Colon (tissue), 2 donors: ENCODE results near the gene CRYBB1.

ENCODE experiments used
- FAIRE-seq: peaks from 2 replicates; lab custom pipeline; 2012; peaks lifted over from hg19 to GRCh38; lab: Jason Lieb, UNC
- donor health status: control.
- donor health status: control.

Gene CRYBB1

GRCh38 chr22:26604368-26604767 is 13.5 kb downstream of the CRYBB1 start:
- FAIRE-seq: no peak

DNA sequence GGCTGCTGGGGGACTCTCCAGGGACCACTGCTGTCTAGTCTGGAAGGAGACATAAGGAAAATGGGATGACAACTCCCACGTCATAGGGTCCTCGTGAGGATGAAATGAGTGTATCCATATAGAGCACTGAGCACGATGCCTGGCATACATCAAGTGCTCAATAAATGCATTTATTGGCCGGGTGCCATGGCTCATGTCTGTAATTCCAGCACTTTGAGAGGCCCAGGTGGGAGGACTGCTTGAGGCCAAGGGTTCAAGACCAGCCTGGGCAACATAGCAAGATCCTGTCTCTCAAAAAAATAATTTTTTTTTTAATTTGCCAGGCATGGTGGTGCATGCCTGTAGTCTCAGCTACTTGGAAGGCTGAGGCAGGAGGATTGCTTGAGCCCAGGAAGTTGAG is 15.7 kb downstream of the CRYBB1 start:
- FAIRE-seq: no peak

GRCh38 chr22:26601726-26602125 is 16.1 kb downstream of the CRYBB1 start:
- FAIRE-seq: no peak

GRCh38 chr22:26599505-26599904 is 18.3 kb downstream of the CRYBB1 start:
- no peak for FAIRE-seq

- no peak for FAIRE-seq
Measured at GRCh38 chr22:26597480-26597879, 20.3 kb downstream of the CRYBB1 start.

DNA sequence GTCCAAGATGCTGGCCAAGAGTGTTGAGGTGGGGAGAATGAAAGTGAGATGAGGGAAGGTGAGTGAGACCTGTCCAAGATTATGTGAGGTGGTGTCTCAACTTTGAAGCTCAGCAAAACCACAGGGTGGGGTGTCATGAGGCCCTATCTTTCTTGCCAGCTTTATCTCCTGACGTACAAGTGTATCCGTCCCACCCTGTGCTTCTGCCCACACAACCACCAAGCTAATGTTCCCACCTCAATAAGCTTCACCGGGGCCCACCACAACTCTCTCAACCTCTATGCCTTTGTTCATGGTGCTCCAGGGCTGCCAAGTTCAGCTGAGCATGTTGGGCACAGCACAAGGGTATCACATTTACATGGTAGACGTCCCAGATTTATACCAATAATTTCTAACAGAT is 20.8 kb downstream of the CRYBB1 start:
- FAIRE-seq: no peak

- no peak for FAIRE-seq
Measured at GRCh38 chr22:26593763-26594162, 24.1 kb downstream of the CRYBB1 start.

- no peak for FAIRE-seq
Measured at GRCh38 chr22:26592421-26592891, 25.4 kb downstream of the CRYBB1 start.

DNA sequence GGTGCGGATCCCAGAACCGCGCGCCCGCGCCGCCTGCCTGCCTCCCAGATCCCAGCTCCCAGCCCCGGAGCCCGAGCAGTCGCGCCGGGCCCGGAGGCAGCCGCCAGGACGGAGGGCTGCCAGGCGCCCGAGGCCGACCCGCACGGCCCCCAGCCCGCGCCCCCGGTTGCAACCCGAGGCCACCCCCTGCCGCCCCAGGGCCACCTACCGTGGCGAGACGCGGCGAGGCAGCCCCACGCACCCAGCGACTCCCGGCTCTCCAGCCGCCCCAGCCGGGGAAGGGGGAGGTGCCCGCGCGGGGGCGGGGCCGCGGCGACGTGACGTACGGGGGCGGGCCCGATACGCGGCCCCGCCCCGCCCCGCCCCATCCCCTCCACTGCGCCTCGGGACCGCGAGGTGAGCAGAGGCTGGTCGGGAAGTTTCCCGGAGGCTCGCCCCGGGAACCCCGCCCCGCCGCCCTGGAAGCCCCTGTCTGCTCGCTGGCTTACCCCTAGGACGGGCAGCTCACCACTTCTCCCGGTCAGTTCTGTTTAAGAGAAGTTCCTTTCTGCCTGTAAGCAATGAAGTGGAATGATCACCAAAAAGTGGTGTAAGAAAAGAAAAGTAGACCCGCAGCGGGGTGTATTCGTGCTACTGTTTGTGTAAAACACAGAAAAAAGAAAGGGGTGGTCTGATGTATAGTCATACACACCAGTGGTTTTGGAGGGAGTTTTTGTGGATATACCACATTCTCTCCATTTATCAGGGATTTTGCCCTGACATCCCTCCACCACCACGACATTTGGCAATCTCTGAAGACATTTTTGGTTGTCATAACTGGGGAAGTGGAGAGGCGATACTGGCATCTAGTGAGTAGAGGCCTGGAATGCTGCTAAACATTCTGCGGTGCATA is 27.7 kb downstream of the CRYBB1 start, which contains the start of gene TPST2:
Gene TPST2 (minus strand): TSS at position 288 of the 892 bp plus-strand sequence. CDS start 48,502 bp downstream, outside the sequence.
- no peak for FAIRE-seq

- no peak for FAIRE-seq
Measured at GRCh38 chr22:26589367-26589844, 28.4 kb downstream of the CRYBB1 start.

DNA sequence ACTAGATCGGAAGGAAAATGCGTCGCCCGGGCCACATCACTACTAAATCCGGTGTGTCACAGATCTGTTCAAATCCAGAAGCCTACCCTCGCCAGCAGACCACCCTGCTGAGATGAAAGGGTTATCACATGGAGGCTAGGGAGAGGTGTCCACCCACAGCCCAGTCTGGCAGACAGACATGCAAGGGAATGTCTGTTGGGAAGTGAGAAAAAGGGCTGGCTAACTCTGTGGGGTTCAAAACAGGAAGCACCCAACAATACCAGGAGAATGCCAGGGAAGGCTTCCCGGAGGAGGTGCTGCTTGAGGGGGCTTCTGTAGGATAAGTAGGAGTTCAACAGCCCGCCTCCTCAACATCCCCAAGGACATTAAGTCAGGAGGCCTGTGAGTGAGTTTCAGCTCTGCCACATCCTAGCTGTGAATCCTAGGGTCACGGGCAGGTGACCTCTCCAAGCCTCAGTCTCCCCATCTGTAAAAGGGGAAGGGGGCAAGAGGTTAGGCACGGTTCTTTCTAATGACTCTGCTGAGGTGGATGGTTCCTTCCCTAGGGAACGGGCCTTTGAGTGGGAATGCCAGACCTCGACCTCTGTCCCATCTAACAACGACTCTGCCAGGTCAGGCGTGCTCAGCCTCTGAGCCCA is 29.0 kb downstream of the CRYBB1 start:
- FAIRE-seq: no peak

DNA sequence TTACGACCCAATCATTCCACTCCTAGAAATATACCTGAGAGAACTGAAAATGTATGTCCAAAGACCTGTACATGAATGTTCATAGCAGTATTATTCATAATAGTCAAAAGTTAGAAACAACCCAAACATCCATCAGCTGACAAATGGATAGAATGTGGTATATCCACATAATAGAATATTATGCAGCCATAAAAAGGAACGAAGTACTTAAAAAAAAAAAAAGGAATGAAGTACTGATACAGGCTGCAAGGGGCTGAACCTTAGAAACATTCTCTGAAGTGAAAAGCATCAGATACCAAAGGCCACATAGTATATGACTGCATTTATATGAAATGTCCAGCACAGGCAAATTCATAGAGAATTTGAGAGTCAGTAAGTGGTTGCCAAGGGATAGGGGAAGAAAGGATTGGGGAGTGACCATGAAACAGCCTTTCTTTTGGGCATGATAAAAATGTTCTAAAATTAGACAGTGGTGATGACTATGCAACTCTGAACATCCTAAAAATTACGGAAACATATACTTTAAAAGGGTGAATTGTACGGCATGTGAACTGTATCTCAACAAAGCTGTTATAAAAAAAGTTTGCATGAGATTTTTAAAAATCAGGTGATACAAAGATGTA is 29.7 kb downstream of the CRYBB1 start:
- FAIRE-seq: no peak

GRCh38 chr22:26586556-26587325 is 31.1 kb downstream of the CRYBB1 start:
- FAIRE-seq: no peak

- FAIRE-seq: no peak
Measured at GRCh38 chr22:26585104-26585790, 32.6 kb downstream of the CRYBB1 start.

DNA sequence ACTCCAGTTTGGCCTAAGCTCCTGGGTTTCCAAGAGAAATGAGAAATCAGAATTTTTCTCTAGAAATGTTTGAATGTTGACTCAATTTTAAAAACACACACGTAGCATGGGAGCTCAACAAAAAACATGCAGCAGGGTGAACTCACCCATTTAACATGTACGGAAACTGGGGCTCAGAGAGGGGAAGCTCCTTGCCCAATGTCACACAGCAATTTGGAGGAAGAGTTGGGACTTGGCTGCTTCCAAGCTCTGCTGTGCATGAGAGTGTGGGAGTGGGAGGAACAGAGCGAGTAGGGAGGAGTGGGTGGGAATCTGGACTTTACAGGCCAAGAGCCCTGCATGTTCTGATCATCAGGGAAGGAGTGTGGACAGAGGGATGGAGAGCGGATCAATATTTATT is 33.8 kb downstream of the CRYBB1 start:
- FAIRE-seq: no peak

DNA sequence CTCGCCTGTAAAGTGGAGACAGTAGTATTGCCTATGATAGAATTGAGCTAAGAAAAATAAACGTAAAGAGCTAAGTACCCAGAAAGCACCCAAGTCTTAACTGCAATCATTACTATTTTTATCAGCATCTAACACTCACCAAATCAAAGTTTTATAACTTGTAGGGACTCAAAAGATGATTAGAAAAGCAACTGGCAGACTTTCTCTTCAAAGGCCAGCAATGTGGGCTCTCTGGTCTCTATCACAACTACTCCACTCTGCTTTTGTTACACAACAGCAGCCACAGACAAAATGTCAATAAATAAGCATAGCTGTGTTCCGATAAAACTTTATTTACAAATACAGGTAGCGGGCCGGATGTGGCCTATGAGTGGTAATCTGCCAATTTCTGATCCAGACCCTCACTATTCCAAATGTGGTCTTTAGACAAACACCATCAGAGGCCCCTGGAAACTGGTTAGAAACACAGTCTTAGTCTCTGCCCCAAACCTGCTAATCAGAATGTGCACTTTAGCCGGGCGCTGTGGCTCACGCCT is 36.1 kb downstream of the CRYBB1 start:
- FAIRE-seq: no peak

GRCh38 chr22:26581026-26581425 is 36.8 kb downstream of the CRYBB1 start:
- FAIRE-seq: no peak

- FAIRE-seq: no peak
Measured at GRCh38 chr22:26580240-26580962, 37.4 kb downstream of the CRYBB1 start.

DNA sequence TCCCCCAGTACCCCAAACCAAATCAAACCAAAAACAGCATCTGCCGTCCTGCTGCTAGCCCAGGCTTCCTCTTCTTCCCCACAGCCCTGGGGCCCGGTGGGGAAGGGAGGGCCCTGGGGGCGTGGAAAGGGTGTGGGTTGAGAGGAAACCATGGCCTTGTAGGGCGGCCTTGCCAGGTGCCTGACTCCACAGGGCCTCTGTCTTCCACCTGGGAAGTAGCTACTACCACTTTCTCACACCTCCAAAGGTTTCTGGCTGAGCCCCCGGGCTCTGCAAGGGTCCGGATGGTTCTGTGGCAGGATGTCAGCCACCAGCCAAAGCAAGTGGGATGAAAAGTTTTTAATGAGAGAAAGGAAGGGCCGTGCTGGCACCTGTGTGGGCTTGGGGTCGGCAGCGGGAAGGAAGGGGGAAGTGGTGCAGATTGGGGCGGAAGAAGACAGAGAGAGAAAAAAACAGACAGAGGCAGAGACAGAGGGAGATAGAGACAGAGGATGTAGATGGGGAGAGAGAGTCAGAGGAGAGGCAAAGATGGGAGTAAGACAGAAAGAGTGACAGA is 38.4 kb downstream of the CRYBB1 start:
- no peak for FAIRE-seq

DNA sequence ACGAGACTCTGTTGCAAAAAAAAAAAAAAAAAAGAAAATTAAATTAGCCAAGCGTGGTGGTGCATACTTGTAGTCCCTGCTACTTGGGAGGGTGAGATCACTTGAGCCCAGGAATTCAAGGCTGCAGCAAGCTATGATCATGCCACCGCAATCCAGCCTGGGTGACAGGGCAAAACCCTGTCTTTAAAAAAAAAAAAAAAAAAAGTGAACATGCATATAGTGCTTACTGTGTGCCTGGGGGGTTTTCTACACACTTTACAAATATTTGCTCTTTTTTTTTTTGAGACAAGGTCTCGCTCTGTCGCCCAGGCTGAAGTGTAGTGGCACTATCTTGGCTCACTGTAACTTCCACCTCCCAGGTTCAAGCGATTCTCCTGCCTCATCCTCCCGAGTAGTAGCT is 40.7 kb downstream of the CRYBB1 start:
- FAIRE-seq: no peak
